ENCODE measurements around the gene BHLHA15.

BHLHA15 gene

GRCh38 chr7:98187138-98187502 is 24.1 kb upstream of the BHLHA15 start:
- DNase-seq (ENCODE audit: low read depth) = no peak

DNA sequence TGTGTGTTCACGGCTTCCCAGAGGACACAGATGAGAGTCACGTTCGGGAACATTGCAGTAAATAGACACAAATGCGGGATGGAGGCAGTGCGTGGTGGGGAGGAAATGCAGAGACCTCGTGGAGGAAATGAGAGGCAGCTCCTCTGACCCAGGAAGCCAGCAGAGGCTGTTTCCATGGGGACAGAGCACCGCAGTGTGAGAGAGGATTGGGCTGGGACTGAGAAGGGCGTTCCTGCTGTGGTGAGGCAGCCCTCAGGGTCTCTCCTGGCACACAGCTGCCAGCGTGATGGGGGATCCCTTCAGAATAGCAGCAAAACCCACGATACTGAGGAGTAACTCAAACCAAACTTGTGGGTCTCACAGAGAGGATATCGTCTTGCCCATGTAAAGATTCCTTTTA is 21.7 kb upstream of the BHLHA15 start:
- DNase-seq (ENCODE audit: low read depth) = no peak

DNA sequence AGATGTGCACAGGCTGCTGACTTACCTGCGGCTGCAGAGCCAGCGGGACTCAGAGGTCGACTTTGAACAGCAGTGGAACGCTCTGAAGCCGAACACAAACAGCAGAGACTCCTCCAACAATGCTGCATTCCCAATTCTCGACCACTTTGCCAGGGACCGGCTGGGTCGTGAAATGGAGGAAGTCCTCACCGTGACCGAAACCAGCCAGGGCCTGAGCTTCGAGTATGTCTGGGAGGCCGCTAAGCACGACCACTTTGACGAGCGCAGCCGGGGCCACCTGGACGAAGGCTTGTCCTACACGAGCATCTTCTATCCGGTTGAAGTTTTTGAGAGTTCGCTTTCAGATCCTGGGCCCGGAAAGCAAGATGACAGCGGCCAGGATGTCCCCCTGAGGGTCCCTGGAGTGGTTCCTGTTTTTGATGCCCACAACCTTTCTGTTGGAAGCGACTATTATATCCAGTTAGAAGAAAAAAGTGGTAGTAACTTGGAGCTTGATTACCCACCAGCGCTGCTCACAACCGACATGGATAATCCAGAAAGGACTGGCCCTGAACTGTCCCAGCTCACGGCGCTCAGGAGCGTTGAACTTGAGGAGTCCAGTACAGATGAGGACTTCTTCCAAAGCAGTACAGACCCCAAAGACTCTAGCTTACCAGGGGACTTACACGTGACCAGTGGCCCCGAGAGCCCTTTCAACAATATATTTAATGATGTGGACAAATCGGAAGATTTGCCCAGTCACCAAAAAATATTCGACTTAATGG is 19.4 kb upstream of the BHLHA15 start:
- DNase-seq (ENCODE audit: low read depth) = no peak

DNA sequence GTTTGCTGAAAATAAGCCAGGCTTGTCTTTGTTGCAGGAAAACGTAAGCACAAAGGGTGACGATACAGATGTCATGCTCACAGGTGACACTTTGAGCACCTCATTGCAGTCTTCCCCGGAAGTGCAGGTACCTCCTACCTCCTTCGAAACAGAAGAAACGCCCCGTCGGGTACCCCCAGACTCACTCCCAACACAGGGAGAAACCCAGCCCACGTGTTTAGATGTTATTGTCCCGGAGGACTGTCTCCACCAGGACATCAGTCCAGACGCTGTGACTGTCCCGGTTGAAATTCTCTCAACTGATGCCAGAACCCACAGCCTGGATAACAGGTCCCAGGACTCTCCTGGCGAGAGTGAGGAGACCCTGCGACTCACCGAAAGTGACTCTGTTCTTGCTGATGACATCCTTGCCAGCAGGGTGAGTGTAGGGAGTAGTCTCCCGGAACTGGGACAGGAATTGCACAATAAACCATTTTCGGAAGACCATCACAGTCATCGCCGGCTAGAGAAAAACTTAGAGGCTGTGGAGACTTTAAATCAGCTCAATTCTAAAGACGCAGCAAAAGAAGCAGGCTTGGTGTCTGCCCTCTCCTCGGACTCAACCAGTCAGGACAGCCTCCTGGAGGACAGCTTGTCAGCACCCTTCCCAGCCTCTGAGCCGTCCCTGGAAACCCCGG is 18.3 kb upstream of the BHLHA15 start:
- DNase-seq (ENCODE audit: low read depth) = no peak

- DNase-seq (ENCODE audit: low read depth) = no peak
Measured at GRCh38 chr7:98193474-98194180, 17.6 kb upstream of the BHLHA15 start.

- no peak for DNase-seq (ENCODE audit: low read depth)
Measured at GRCh38 chr7:98194186-98194585, 17.1 kb upstream of the BHLHA15 start.

DNA sequence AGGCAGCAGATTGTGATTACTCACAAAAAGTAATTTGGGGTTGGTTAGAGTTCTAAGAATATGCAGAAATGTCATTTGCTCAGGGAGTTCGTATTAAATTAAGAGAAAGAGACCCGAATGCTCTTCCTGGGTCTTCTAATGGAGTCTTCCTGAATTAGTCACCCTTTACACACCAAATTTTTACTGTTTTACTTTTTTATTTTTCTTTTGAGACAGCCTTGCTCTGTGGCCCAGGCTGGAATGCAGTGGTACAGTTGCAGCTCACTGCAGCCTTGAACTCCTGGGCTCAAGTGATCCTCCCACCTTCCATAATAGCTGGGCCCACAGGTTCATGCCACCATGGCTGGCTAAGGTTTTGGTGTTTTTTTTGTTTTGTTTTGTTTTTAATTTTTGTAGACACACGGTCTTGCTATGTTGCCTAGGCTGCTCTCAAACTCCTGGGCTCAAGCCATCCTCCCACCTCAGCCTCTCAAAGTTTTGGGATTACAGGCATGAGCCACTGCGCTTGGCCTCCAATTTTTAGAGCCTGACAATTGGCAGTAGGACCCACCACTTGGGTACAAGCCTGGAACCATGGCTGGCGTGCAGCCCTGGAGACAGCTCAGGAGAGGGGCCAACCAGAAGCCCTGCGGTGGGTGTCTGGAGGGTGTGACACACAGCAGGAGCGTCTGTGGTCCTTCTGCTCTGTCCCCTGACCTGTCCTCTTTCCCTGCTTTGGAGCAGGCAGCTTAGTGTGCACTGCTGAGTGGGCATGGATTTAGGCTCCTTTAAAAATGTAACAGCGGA is 16.4 kb upstream of the BHLHA15 start:
- no peak for DNase-seq (ENCODE audit: low read depth)

DNA sequence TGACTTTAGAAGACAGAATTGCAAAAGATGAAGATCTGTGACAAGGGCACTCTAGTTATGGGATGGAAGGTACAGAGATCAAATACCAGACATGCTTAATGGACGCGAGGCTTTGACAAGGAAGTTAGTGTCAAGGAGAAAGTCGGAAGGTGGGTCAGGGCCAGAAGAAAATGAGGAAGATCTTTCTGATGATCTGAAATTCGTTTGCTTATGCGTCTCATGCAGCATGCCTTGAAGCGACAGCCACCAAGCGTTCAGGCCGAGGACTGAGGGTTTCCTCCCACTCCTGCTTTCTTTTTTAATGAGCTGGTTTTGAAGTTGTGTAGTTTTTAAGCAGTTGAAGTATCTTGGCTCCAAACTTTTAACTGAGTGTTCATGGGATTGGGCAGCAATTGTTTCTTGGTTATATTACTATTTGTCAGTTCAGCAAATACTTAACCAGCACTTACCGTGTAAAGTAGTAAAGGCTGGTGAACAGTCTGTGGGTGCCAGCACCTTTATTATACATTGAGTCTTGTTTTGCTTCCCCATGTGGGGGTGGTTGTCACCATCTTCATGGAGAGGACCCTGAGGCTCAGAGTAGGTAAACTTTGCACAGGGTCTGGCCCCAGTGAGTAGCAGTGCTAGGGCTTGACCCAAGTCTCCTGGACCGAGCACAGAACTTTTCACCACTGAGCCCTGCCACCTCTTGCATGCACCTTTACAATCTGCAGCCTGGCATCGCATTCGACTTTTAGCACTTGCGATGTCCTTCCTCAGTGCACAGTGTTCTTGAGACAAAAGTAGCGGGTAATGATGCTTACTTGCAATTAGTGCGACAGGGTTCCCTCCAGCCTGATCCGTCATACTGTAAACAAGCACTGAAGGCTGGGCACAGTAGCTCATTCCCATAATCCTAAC is 14.3 kb upstream of the BHLHA15 start:
- no peak for DNase-seq (ENCODE audit: low read depth)

GRCh38 chr7:98199131-98199530 is 12.1 kb upstream of the BHLHA15 start:
- no peak for DNase-seq (ENCODE audit: low read depth)

GRCh38 chr7:98200364-98200763 is 10.9 kb upstream of the BHLHA15 start:
- DNase-seq (ENCODE audit: low read depth) = no peak

DNA sequence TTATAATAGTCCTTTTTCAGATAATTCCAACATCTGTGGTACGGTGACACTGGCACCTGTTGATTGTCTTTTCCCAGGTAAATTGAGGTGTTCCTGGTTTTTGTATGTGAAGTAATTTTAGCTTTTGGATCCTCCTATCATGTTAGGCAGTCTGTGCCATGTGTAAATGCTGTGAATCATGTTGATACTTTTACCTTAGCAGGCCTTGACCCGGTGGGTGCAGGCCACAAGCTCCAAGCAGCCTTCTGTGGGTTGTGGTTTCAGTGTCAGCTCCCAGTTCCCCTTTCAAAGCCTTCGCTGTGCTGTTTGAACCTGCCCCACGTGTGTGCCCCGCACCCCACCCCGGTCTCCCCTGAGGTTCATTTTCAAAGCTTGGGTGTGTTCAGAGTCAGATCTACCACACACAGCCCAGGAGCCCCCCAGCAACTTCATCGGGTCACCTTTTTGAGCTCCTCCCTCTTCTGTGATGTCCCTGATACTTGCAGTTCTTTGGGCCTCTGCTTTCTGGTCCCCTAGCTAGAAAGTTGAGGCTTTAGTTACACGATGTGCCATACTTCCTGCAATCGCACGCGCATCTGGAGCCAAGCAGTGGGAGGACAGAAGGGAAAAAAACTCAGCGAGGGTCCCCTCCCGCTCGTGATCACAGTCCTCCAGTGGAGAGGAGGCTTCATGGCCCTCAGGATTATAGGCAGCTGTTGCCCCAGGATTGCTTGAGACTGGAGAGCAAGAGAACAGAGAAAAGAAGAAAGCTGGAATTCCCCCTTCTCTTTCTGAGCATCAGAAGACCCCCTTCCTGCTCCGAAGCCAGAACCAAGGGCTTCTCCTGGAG is 8.7 kb upstream of the BHLHA15 start:
- no peak for DNase-seq (ENCODE audit: low read depth)

GRCh38 chr7:98203261-98203963 is 7.8 kb upstream of the BHLHA15 start:
- no peak for DNase-seq (ENCODE audit: low read depth)

- DNase-seq (ENCODE audit: low read depth) = no peak
Measured at GRCh38 chr7:98203964-98204605, 7.2 kb upstream of the BHLHA15 start.

GRCh38 chr7:98204670-98205069 is 6.6 kb upstream of the BHLHA15 start:
- no peak for DNase-seq (ENCODE audit: low read depth)

- DNase-seq (ENCODE audit: low read depth) = no peak
Measured at GRCh38 chr7:98205162-98205845, 5.9 kb upstream of the BHLHA15 start.

GRCh38 chr7:98206451-98207330 is 4.5 kb upstream of the BHLHA15 start:
- no peak for DNase-seq (ENCODE audit: low read depth)

- DNase-seq (ENCODE audit: low read depth) = no peak
Measured at GRCh38 chr7:98209166-98209920, 1.9 kb upstream of the BHLHA15 start.
